ENCODE data around the gene EFHC1. TPM values are rescaled to one million over a fixed set of nuclear protein-coding genes. Genes with fewer than 3 reads are reported as not detected.

The EFHC1 gene
- total and polyA plus RNA-seq, 2 experiments from 2014 or later = 24.3 to 28.0 TPM

- ATAC-seq (no peak), DNase-seq (ENCODE audit: low spot score) (no peak)
- H3F3A ChIP-seq (replicated peaks; ENCODE audit: low read depth) = peaks cover 6% of the 10 kb centered on the region; the same call in 1 of the 2 replicates
- Mint-ChIP-seq H3K27ac (peak overlapping the region; percentile 38; the same call in 1 of the 2 replicates), H3K36me3 (ENCODE audit: low read depth) (no peaks in the 10 kb centered on the region; the same call in 1 of the 3 replicates), H3K9me3 (no peaks in the 10 kb centered on the region), H3K27me3 (ENCODE audit: insufficient read depth, low read depth, poor library complexity) (peaks cover 7% of the 10 kb centered on the region), H3K4me1 (peaks cover 73% of the 10 kb centered on the region), H3K4me3 (peak overlapping the region; percentile 48; the same call in 1 of the 3 replicates)
- no peaks in the 10 kb centered on the region for H3K36me3 ChIP-seq (ENCODE audit: insufficient read depth)
- H4K20me1 ChIP-seq (replicated peaks; ENCODE audit: insufficient read depth) = no peaks in the 10 kb centered on the region; the same call in 1 of the 2 replicates
- no peak for TF ChIP-seq CREB1 (CRISPR knock-in tag; IDR thresholded peaks at IDR 0.05; ENCODE audit: low read depth)
- H3K4me1 ChIP-seq (ENCODE audit: insufficient read depth) = peaks cover 62% of the 10 kb centered on the region
- peaks cover 81% of the 10 kb centered on the region for H3K79me2 ChIP-seq (replicated peaks; ENCODE audit: insufficient read depth)
- peak overlapping the region; percentile 30; the same call in 1 of the 2 replicates for H3K4me3 ChIP-seq
- H2AFZ ChIP-seq = no peak overlapping the region
- no peaks in the 10 kb centered on the region for H3K27me3 ChIP-seq (ENCODE audit: insufficient read depth)
- no peak overlapping the region for H3K27ac ChIP-seq (ENCODE audit: low read depth)
- H3K4me2 ChIP-seq = peak overlapping the region; percentile 89
- H3K9me2 ChIP-seq (ENCODE audit: insufficient read depth) = no peaks in the 10 kb centered on the region
Observed at GRCh38 chr6:52572536-52572935, 152.4 kb downstream of the EFHC1 start.

- Histone ChIP-seq H3F3A (replicated peaks; ENCODE audit: low read depth) (peaks cover 6% of the 10 kb centered on the region; the same call in 1 of the 2 replicates), H3K4me3 (peak overlapping the region; percentile 30), H3K9me2 (ENCODE audit: insufficient read depth) (no peaks in the 10 kb centered on the region), H3K79me2 (replicated peaks; ENCODE audit: insufficient read depth) (peaks cover 74% of the 10 kb centered on the region), H3K27me3 (ENCODE audit: insufficient read depth) (no peaks in the 10 kb centered on the region), H2AFZ (no peak overlapping the region), H3K36me3 (ENCODE audit: insufficient read depth) (no peaks in the 10 kb centered on the region), H3K27ac (ENCODE audit: low read depth) (peak overlapping the region; percentile 72), H4K20me1 (replicated peaks; ENCODE audit: insufficient read depth) (no peaks in the 10 kb centered on the region; the same call in 1 of the 2 replicates), H3K4me1 (ENCODE audit: insufficient read depth) (peaks cover 65% of the 10 kb centered on the region), H3K4me2 (peak overlapping the region; percentile 89)
- H3K4me1 Mint-ChIP-seq = peaks cover 73% of the 10 kb centered on the region
- H3K4me3 Mint-ChIP-seq = peak overlapping the region; percentile 48
- no peaks in the 10 kb centered on the region for H3K9me3 Mint-ChIP-seq
- peak overlapping the region; percentile 92 for H3K27ac Mint-ChIP-seq
- H3K36me3 Mint-ChIP-seq (ENCODE audit: low read depth) = no peaks in the 10 kb centered on the region; the same call in 1 of the 3 replicates
- H3K27me3 Mint-ChIP-seq (ENCODE audit: insufficient read depth, low read depth, poor library complexity) = peaks cover 7% of the 10 kb centered on the region
- DNase-seq (ENCODE audit: low spot score) (peak; percentile 73), ATAC-seq (peak; percentile 7)
- TF ChIP-seq, protein P1, sequence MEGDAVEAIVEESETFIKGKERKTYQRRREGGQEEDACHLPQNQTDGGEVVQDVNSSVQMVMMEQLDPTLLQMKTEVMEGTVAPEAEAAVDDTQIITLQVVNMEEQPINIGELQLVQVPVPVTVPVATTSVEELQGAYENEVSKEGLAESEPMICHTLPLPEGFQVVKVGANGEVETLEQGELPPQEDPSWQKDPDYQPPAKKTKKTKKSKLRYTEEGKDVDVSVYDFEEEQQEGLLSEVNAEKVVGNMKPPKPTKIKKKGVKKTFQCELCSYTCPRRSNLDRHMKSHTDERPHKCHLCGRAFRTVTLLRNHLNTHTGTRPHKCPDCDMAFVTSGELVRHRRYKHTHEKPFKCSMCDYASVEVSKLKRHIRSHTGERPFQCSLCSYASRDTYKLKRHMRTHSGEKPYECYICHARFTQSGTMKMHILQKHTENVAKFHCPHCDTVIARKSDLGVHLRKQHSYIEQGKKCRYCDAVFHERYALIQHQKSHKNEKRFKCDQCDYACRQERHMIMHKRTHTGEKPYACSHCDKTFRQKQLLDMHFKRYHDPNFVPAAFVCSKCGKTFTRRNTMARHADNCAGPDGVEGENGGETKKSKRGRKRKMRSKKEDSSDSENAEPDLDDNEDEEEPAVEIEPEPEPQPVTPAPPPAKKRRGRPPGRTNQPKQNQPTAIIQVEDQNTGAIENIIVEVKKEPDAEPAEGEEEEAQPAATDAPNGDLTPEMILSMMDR (conservative IDR thresholded peaks at IDR 0.05; ENCODE audit: low read depth in 2 of 2) = peak; percentile 44 to 48
- no peak for TF ChIP-seq EZH2 (IDR thresholded peaks at IDR 0.05; ENCODE audit: low read depth, unreplicated experiment)
Observed at GRCh38 chr6:52573295-52573694, 153.2 kb downstream of the EFHC1 start.

Other genes with a start within 250 kb of the EFHC1 start
- gene IL17A, start 234.0 kb upstream of the EFHC1 start, total RNA-seq (2014; rRNA removed; shearing (Covaris generic)) = not detected in 2 replicates
- not detected in 2 replicates for gene IL17A, start 234.0 kb upstream of the EFHC1 start, polyA plus RNA-seq (2016; fragmentation: Nextera tagmentation; extraction: Ambion mirVana)
- gene IL17F, start 175.8 kb upstream of the EFHC1 start, total RNA-seq (2014; rRNA removed; shearing (Covaris generic)) = not detected in 2 replicates
- 0.35 TPM in 1 of 2 replicates, not detected in the other for gene IL17F, start 175.8 kb upstream of the EFHC1 start, polyA plus RNA-seq (2016; fragmentation: Nextera tagmentation; extraction: Ambion mirVana)
- 328 and 369 TPM in 2 replicates for gene MCM3, start 135.6 kb upstream of the EFHC1 start, total RNA-seq (2014; rRNA removed; shearing (Covaris generic))
- gene MCM3, start 135.6 kb upstream of the EFHC1 start, polyA plus RNA-seq (2016; fragmentation: Nextera tagmentation; extraction: Ambion mirVana) = 147 and 157 TPM in 2 replicates
- gene PAQR8, start 58.2 kb upstream of the EFHC1 start, total RNA-seq (2014; rRNA removed; shearing (Covaris generic)) = 10.8 and 11.2 TPM in 2 replicates
- 3.6 and 3.7 TPM in 2 replicates for gene PAQR8, start 58.2 kb upstream of the EFHC1 start, polyA plus RNA-seq (2016; fragmentation: Nextera tagmentation; extraction: Ambion mirVana)
- gene TRAM2, start 156.7 kb downstream of the EFHC1 start, total RNA-seq (2014; rRNA removed; shearing (Covaris generic)) = 12.4 and 14.0 TPM in 2 replicates
- 3.9 and 4.0 TPM in 2 replicates for gene TRAM2, start 156.7 kb downstream of the EFHC1 start, polyA plus RNA-seq (2016; fragmentation: Nextera tagmentation; extraction: Ambion mirVana)

Measured in GM23338 (cell line).